ENCODE results near the gene HOXB5. TPM values are rescaled to one million over a fixed set of nuclear protein-coding genes. Genes with fewer than 3 reads are reported as not detected.

HOXB5 gene
- total RNA-seq, 4 donors from 2014 or later, result 0.72 to 3.3 (median 1.4) TPM

- DNase-seq (ENCODE audit: low spot score) (no peak), ATAC-seq (ENCODE audit: low FRiP score) (peak; percentile 27)
- TF ChIP-seq, protein P1, sequence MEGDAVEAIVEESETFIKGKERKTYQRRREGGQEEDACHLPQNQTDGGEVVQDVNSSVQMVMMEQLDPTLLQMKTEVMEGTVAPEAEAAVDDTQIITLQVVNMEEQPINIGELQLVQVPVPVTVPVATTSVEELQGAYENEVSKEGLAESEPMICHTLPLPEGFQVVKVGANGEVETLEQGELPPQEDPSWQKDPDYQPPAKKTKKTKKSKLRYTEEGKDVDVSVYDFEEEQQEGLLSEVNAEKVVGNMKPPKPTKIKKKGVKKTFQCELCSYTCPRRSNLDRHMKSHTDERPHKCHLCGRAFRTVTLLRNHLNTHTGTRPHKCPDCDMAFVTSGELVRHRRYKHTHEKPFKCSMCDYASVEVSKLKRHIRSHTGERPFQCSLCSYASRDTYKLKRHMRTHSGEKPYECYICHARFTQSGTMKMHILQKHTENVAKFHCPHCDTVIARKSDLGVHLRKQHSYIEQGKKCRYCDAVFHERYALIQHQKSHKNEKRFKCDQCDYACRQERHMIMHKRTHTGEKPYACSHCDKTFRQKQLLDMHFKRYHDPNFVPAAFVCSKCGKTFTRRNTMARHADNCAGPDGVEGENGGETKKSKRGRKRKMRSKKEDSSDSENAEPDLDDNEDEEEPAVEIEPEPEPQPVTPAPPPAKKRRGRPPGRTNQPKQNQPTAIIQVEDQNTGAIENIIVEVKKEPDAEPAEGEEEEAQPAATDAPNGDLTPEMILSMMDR (IDR thresholded peaks at IDR 0.05), result no peak
These were observed 11.3 kb upstream of the HOXB5 start, which contains the start of gene HOXB6 for GRCh38 chr17:48604770-48605329. TSS of gene HOXB6 (minus strand) at chr17:48604986. CDS start at chr17:48598150, 6,836 bp downstream.

GRCh38 chr17:48603959-48604769 lies 10.6 kb upstream of the HOXB5 start:
- ATAC-seq (ENCODE audit: low FRiP score), result peak; percentile 63
- DNase-seq (ENCODE audit: low spot score), result no peak
- TF ChIP-seq, protein P1 (IDR thresholded peaks at IDR 0.05), result no peak

DNA sequence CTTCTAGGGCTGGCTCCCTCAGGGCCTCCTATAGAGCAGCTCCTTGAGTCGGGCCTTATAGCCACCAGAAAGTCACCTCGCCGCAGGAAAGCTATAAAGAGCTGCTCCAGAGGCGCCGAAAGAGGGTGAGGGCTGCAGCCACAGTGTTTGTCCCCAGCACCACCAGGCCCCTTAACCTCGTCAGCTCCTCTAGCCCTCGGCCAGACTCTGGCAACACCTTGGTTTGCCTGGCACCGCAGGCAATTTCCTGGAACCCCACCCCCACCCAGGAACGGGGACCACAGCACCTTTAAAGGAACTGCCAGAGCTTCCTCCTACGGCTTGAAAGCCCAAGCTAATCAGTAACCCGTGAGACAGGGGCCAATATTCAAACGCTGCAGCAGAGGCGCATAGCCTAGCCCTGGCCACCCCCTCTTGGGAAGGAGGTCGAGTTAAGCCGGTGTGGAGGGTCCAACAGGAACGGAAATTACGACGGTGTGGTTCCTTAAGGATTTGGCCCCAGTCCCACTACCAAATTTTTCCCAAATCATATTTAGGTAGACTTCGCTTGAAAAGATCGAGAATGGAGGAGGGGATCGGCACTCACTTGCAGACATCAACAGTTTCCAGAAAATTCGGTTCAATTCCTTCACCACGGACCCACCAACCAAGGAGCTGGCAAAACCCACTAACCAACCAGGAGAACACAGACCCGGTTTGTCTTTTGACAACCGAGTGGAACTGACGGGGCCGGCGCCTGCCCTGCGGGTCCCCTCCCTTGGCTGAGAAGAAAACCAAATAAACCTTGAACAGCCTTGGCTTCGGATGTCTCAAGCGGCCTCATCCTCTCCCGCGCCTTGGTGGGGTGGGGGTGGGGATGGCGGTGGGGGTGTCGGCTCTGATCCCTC lies 8.2 kb upstream of the HOXB5 start:
- ATAC-seq (ENCODE audit: low FRiP score) (no peak), DNase-seq (ENCODE audit: low spot score) (no peak)
- TF ChIP-seq, protein P1 (IDR thresholded peaks at IDR 0.05), result no peak

DNA sequence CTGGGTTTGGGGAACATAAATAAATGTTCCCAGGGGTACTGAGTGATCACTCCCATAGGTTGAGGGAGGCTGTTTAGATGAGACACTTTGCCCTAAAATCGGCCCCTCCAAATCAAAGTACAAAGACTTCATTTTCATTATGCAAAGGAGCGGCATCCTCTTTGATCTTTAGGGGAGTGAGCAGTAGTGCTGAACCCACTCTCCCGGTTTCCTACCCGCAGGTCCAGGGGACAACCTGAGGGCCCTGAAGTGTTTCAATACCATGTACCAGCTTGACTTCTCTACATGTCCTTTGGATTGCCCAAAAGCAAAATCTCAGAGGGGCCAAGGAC lies 7.6 kb upstream of the HOXB5 start:
- TF ChIP-seq, protein P1 (IDR thresholded peaks at IDR 0.05), result no peak
- DNase-seq (ENCODE audit: low spot score), result no peak
- no peak for ATAC-seq (ENCODE audit: low FRiP score)

DNA sequence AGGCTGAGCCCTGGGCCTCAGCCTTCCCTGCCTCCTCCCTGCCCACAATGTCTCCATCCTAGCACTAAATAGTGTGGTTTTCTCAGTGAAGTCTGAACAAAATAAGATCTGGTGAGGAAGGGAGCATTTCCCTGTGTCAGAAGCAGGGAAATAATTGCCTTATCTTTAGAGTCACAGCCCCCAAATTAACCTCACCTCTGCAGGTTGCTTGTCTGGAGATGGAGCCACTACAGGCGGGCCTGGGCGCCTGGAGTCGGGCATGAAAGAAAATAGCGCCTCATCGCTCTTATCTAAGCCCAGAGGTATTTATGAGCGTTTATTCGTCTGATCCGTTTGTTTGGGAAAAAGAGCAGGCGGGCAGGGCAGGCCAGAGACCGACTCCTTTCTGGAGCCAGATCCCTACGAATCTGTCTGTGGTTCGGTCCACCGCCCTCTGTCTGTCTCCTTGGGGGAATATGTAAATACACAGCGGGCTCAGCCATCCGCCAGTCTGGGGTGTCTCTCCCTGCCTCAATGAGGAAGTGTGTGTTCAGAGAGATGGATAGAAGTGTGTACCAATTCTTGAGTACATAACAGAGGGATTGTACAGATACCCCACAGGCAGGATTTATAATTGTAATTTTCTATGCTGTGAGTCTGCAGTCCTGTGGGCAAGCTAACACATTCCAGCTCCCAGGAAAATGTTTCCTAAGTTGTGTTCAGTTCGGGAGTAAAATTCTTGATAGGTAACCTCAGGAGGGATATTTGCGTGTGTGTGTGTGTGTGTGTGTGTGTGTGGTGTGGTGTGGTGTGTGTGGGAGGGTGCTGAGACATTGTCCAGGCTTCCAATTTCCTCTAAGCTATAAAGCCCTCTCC lies 6.9 kb upstream of the HOXB5 start:
- DNase-seq (ENCODE audit: low spot score) (no peak), ATAC-seq (ENCODE audit: low FRiP score) (no peak)
- TF ChIP-seq, protein P1 (IDR thresholded peaks at IDR 0.05), result no peak

DNA sequence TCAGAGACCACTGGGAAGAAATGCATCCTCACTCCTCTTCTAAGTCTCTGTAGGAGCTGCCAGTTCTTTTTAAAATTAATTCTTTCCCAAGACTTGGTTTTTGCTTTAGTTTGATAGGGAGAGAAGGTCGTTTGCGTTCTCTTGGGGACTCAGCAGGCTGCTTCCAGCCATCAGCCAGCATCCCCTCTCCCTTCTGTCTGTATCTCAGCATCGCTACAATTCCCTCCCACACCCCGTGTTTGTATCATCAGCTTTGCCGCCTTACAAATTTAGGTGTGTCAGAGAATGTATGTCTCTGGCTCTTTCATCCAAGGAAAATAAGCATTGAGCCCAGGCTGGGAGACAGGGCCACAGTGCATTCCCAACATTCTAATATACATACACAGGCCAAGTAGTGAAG lies 5.8 kb upstream of the HOXB5 start:
- ATAC-seq (ENCODE audit: low FRiP score) (no peak), DNase-seq (ENCODE audit: low spot score) (no peak)

More for the DNA sequence above, 5.8 kb upstream of the HOXB5 start:
- TF ChIP-seq, protein P1 (IDR thresholded peaks at IDR 0.05), result no peak

Data from omental fat pad (tissue), 4 donors.